HAP-1 (cell line): ENCODE results near the gene WDR27.

Source experiments
- DNase-seq, 2 experiments: peaks; one replicate each; pipeline ENCODE4 v3.0.0-alpha.2; 2016 to 2020; ENCODE audit warnings: low spot score in 2 of 2
- H3K27me3 ChIP-seq: fragments of 250-450 bp; sonication (Bioruptor Pico); 2 replicates; pipeline ENCODE4 v1.5.1; 2020; ENCODE audit warnings: low read depth, mild to moderate bottlenecking, moderate library complexity
- H3K36me3 ChIP-seq: fragments of 250-450 bp; sonication (Bioruptor Pico); replicated peaks from 2 replicates; pipeline ENCODE4 v1.5.1; 2020; ENCODE audit warnings: mild to moderate bottlenecking
- H3K4me1 ChIP-seq: fragments of 250-450 bp; sonication (Bioruptor Pico); 2 replicates; pipeline ENCODE4 v1.5.1; 2020; ENCODE audit warnings: mild to moderate bottlenecking
- H3K4me3 ChIP-seq: fragments of 250-450 bp; sonication (Bioruptor Pico); 2 replicates; pipeline ENCODE4 v1.5.1; 2020; ENCODE audit warnings: mild to moderate bottlenecking, moderate library complexity
- H3K9me3 ChIP-seq: fragments of 250-450 bp; sonication (Bioruptor Pico); 2 replicates; pipeline ENCODE4 v1.5.1; 2020; ENCODE audit warnings: mild to moderate bottlenecking, moderate library complexity
- in situ Hi-C: fragments of 300-500 bp; cut with MboI; formaldehyde crosslinking; loops from 3 replicates; pipeline ENCODE4 v1.14.3; 2020; ENCODE audit warnings: low sequenced_read_pairs, inconsistent platforms, mixed read lengths

WDR27 gene

GRCh38 chr6:169559592-169559991 lies 142.2 kb downstream of the WDR27 start:
- in situ Hi-C loops, result no loop called here
- Histone ChIP-seq H3K4me3 (no peak overlapping the region), H3K36me3 (0 out of 2 replicates have a peak, but pooled peaks cover 3% of the 10 kb centered on the region), H3K4me1 (peaks cover 3% of the 10 kb centered on the region; the same call in 1 of the 2 replicates), H3K27me3 (no peaks in the 10 kb centered on the region), H3K9me3 (no peaks in the 10 kb centered on the region)
- DNase-seq, result no peak

GRCh38 chr6:169558774-169559441 lies 142.9 kb downstream of the WDR27 start:
- in situ Hi-C loops, result no loop called here
- DNase-seq, result no peak
- peaks cover 3% of the 10 kb centered on the region; the same call in 1 of the 2 replicates for H3K4me1 ChIP-seq
- H3K27me3 ChIP-seq, result no peaks in the 10 kb centered on the region
- no peak overlapping the region for H3K4me3 ChIP-seq
- no peaks in the 10 kb centered on the region for H3K9me3 ChIP-seq
- 0 out of 2 replicates have a peak, but pooled peaks cover 3% of the 10 kb centered on the region for H3K36me3 ChIP-seq

- Histone ChIP-seq H3K9me3 (no peaks in the 10 kb centered on the region), H3K4me1 (peaks cover 3% of the 10 kb centered on the region; the same call in 1 of the 2 replicates), H3K36me3 (0 out of 2 replicates have a peak, but pooled peaks cover 3% of the 10 kb centered on the region), H3K4me3 (no peak overlapping the region), H3K27me3 (no peaks in the 10 kb centered on the region)
- no peak for DNase-seq
- in situ Hi-C loops, result no loop called here
These were observed 143.5 kb downstream of the WDR27 start for GRCh38 chr6:169558378-169558773.

DNA sequence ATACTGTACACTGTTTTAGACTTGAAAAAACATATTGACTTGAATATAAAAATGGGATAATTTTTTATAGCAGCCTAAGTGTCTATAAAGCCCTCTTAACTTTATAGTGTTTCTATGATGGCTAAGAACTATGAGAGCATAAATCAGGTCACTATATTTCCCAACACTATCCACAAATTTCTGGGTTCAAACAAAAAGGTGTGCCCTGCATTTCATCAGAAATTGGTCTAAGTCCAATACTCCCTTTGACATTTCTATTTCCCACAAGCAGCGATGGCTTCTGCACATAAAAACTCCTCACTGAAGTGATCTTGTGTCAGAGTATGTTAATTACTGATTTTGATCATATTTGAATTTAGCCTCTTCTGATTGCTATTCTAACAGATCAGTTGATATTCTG lies 143.9 kb downstream of the WDR27 start:
- no peaks in the 10 kb centered on the region for H3K9me3 ChIP-seq
- no peaks in the 10 kb centered on the region for H3K27me3 ChIP-seq
- peaks cover 3% of the 10 kb centered on the region; the same call in 1 of the 2 replicates for H3K4me1 ChIP-seq
- DNase-seq, result no peak
- in situ Hi-C loops, result no loop called here
- no peak overlapping the region for H3K4me3 ChIP-seq
- H3K36me3 ChIP-seq, result 0 out of 2 replicates have a peak, but pooled peaks cover 3% of the 10 kb centered on the region

DNA sequence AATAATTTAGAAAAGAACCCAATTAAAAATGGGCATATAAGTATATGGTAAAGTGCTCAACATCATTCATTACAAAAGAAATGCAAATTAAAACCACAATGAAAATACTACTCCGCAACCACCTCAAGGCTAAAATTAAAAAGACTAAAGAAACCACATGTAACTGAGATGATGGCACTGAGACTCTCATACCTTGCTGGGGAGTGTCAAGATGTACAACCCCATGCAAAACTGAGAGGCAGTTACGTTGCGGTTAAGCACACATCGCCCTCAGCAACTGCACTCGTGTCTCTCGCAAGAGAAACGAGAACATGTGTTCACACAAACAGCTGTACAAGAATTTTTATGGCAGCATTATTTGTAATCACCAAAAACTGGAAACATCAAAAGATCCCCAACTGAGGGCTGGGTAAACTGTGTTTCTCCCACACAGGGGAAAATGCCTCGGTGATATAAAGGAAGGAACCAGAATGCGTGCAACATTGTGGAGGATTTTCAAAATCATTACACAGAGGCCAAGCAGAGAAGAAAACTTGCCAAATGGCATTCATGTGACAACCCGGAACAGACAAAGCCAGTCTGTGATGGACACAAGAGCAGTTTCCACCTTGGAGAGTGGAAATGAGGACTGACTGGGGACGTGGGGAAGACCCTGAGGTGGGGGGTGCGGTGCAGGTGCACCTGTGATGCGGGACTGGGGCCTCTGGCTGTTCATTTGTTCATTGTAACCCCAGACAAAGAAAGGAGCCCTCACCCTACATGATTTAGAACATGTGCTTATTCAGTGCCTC lies 144.9 kb downstream of the WDR27 start:
- in situ Hi-C loops, result no loop called here
- H3K9me3 ChIP-seq, result no peaks in the 10 kb centered on the region
- H3K36me3 ChIP-seq, result 0 out of 2 replicates have a peak, but pooled peaks cover 3% of the 10 kb centered on the region
- no peak for DNase-seq
- H3K4me3 ChIP-seq, result no peak overlapping the region
- no peaks in the 10 kb centered on the region for H3K27me3 ChIP-seq
- H3K4me1 ChIP-seq, result peaks cover 3% of the 10 kb centered on the region; the same call in 1 of the 2 replicates

DNA sequence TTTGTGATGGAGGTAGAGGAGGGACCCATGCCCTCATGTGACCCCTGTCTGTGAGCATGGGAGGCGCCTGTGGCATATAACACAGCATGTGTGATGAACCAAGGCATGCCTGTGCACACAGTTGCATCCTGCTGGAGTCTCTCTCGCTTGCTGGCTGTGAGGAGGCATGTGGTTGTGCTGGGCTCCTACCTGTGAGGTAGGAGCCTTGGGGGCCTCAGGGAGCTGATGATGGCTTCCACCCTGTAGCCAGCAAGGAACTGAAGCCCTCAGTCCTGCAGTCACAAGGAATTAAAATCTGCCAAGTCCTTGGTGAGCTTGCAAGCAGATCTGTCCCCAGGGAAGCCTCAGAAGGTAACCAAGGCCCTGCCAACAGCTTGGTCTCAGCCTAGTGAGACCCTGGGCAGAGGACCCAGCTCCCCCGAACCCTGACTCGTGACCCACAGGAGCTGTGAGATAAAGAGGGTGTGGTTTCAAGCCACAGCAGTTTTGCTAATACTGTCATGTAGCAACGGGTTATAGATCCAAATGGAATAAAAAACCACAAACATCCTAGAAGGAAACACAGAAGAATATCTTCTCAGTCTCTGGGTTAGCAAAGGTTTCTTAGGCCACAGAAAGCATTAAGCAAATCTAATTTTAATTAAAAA lies 145.7 kb downstream of the WDR27 start:
- DNase-seq, result no peak
- Histone ChIP-seq H3K27me3 (no peaks in the 10 kb centered on the region), H3K9me3 (no peaks in the 10 kb centered on the region), H3K4me1 (peaks cover 3% of the 10 kb centered on the region; the same call in 1 of the 2 replicates), H3K36me3 (0 out of 2 replicates have a peak, but pooled peaks cover 3% of the 10 kb centered on the region), H3K4me3 (no peak overlapping the region)
- in situ Hi-C loops, result no loop called here

- Histone ChIP-seq H3K27me3 (no peaks in the 10 kb centered on the region), H3K4me1 (no peaks in the 10 kb centered on the region), H3K4me3 (no peak overlapping the region), H3K36me3 (no peaks in the 10 kb centered on the region), H3K9me3 (no peaks in the 10 kb centered on the region)
- DNase-seq, result no peak
- in situ Hi-C loops, result no loop called here
These were observed 155.8 kb downstream of the WDR27 start for GRCh38 chr6:169545982-169546381.

GRCh38 chr6:169543704-169544103 lies 158.1 kb downstream of the WDR27 start:
- no peaks in the 10 kb centered on the region for H3K9me3 ChIP-seq
- H3K36me3 ChIP-seq, result no peaks in the 10 kb centered on the region
- no peaks in the 10 kb centered on the region for H3K27me3 ChIP-seq
- no peaks in the 10 kb centered on the region for H3K4me1 ChIP-seq
- no peak for DNase-seq
- H3K4me3 ChIP-seq, result no peak overlapping the region
- in situ Hi-C loops, result no loop called here

DNA sequence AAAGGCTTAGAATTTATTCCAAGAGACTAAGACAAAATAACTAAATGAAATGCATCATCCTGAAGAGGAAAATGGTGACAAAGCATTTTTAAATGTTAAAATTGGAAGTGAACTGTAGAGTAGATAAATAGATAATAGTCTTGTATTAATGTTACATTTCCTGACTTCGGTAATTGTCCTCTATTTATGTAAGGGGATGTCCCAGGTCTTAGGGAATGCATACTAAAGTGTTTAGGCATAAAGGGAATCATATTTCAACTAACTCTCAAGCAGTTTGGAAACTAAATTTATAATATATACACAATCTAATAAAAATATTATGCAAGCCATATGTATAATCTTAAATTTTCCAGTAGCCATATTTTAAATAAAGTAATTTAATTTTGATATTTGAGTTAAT lies 159.3 kb downstream of the WDR27 start:
- DNase-seq, result no peak
- no peak overlapping the region for H3K4me3 ChIP-seq
- in situ Hi-C loops, result no loop called here

DNA sequence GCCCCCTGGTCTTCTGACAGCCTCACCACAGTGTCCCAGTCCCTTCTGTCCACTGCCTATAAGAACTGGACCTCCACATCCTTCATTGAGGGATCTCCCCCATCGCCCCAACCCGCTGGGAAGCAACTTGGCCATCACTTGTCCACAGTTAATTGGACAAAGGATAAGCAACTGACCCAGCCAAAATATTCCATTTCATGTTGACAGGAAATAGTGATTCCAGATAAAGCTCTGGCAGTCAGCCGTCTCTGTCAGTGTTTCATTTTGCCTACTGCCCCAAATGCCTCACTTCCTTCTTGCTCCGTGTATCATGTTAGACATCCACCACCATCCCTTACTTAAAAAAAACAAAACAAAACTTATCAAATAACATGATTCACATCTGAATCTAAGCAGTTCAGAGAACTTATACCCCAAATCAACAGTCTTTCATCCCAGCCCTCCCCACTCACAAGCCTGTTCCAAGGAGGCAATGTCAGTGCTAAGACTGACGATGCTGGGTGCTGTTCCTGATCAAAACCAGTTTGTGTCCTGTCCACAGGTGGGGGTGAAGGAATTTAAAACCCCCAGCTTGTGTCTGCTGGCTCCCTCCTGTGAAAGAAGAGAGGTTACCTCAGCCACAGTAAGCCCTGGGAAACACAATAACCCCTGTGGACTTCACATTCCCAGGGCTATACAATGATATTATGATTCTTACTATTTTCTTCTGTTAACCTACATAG lies 162.5 kb downstream of the WDR27 start:
- in situ Hi-C loops, result no loop called here
- no peaks in the 10 kb centered on the region for H3K4me1 ChIP-seq
- no peak for DNase-seq

More for the DNA sequence above, 159.3 kb downstream of the WDR27 start:
- Histone ChIP-seq H3K4me1 (no peaks in the 10 kb centered on the region), H3K36me3 (no peaks in the 10 kb centered on the region), H3K9me3 (no peaks in the 10 kb centered on the region), H3K27me3 (no peaks in the 10 kb centered on the region)

GRCh38 chr6:169536446-169537170 lies 165.2 kb downstream of the WDR27 start:
- H3K4me3 ChIP-seq, result no peak overlapping the region
- H3K4me1 ChIP-seq, result no peaks in the 10 kb centered on the region
- H3K9me3 ChIP-seq, result peaks cover 6% of the 10 kb centered on the region; the same call in 1 of the 2 replicates
- no peaks in the 10 kb centered on the region for H3K36me3 ChIP-seq
- no peak for DNase-seq
- no peaks in the 10 kb centered on the region for H3K27me3 ChIP-seq
- in situ Hi-C loops, result no loop called here

More for the DNA sequence above, 162.5 kb downstream of the WDR27 start:
- H3K9me3 ChIP-seq, result peaks cover 6% of the 10 kb centered on the region; the same call in 1 of the 2 replicates
- no peaks in the 10 kb centered on the region for H3K27me3 ChIP-seq
- no peak overlapping the region for H3K4me3 ChIP-seq
- no peaks in the 10 kb centered on the region for H3K36me3 ChIP-seq

GRCh38 chr6:169534039-169534421 lies 167.8 kb downstream of the WDR27 start:
- in situ Hi-C loops, result no loop called here
- H3K27me3 ChIP-seq, result no peaks in the 10 kb centered on the region
- no peaks in the 10 kb centered on the region for H3K36me3 ChIP-seq
- H3K4me1 ChIP-seq, result peaks cover 4% of the 10 kb centered on the region; the same call in 1 of the 2 replicates
- no peak overlapping the region for H3K4me3 ChIP-seq
- DNase-seq, result no peak
- H3K9me3 ChIP-seq, result peaks cover 6% of the 10 kb centered on the region; the same call in 1 of the 2 replicates
